ENCODE measurements around the gene SLIT3.

The SLIT3 gene

DNA sequence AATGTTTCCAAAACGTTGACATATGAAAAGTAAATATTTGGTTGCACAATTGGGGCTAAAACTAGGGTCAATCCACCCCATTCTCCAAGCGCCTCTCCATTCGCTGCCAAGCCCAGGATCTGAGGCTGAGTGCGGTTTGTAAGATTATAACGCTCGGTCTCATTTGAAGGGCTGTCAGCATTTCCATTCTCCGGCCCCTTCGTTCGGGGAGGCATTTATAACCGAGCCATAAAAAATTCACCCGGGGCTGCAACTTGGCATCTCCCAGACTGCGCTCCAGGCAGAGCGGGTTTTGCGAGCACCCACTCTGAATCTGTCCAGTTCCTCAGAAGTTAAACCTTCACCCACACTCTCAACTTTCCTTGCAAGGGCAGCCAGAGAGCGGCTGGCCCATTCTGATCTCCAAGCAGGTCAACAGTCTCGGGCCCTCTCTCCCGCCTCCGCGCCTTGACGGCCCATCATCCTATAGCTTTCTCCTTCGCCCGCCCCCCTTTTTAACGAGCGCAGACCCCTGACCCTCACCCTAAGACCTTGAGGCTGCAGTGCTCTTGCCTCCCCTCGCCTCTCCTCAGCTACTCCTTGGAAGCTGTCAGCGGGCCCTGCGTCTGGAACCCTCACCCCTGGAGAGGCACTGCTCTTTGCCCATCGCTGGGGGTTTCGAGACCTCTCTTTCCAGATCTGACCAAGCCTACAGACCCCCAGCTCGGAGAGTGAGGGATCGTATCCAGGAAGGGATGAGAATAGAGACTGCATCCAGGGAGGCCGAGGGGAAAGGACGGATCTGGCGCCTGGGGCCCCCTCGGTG, 1.1 kb downstream of the SLIT3 start:
- peak; percentile 74 for DNase-seq

DNA sequence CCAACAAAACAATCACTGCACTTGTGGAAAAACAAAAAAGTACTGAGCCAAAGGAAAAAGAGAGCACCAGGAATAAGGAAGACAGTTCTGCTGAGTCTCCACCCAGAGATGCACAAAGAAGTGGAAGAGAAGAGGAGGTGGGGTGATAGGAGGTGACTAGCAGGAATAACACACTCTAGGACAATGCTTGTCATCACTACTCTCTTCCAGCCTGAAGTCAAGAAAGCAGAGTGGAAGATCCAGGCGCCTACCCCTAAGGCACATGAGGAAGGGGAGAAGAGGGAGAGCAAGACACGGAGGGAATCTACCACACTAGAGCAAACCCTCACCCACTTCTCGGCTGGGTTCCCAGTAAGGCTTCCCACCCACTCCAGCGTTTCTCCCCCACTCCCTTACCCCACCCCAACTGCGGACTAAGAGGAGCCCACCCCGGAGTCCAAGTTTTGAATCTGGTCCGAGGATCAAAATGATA, 1.7 kb downstream of the SLIT3 start:
- DNase-seq: no peak

DNA sequence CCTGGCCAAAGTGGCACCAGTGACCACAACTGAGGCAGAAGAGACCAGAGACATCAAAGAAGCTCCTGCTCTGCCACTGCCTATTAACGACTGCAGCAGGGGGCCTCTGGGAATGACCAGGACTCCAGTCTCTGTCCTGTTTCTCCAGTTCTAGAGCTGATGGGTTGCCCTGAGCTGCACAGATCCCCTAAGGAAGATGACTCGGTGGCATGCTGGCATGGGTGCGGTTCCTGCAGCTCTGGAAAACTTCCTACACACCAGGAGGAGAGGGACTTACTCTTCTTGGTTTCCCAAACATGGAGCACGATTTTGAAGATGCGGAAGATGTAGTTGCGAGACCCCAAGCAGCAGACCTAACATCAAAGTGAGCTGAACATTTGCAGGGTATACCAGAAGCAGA, 2.7 kb downstream of the SLIT3 start:
- DNase-seq: no peak

DNA sequence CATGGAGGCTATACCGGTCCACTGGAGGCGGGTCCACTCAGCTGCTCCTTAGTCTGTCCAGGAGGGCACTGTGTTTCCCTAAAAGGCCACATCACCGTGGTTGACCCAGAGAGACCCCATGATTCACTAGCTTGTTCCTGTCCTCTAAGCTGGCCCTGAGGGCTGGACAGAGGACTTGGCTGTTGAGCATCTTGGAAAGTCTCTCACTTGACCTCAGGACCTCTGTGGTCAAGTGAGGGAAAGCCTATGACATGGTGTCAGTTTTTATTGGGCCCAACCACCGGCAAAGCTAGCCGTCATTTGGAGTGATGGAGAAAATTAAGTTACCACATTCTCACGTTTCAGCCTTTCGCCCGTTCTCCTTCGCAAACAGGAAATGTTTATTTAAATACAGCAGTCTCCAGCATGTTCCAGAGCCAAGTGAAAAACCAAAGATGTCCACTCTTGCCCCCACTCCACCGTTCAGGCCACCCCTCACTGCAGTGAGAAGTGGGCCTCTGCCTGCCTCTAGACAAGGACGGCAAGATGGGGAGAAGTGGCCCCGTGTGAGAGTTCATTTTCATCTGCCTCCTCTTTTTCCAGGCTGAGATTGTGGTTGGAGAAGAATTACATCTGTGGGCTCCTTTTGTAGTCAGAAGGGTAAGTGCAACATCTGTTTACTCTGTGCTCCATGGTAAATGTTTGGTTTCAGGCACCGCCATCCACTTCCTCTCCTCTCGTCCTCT, 4.4 kb downstream of the SLIT3 start:
- DNase-seq: peak; percentile 28

- DNase-seq: no peak
Measured at GRCh38 chr5:169295306-169295705, 5.6 kb downstream of the SLIT3 start.

- DNase-seq: no peak
Measured at GRCh38 chr5:169294621-169295020, 6.3 kb downstream of the SLIT3 start.

DNA sequence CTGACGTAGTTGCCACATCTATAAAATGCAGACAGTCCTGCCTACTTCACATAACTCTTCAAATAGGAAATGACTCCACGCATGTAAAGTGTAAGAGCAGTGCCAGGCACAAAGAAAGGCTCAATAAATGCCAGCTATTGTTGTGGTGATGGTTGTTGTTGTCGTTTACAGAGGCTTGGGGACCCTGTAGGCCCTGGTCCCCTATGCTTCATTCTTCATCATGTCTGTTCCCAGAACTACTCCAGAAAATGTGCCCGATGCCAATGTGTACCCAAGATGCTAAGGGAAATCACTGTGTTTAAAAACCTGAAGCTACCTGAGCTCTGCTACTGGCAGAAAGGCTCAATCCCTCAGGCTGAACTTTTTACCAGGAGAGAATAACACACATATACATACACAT, 9.1 kb downstream of the SLIT3 start:
- DNase-seq: no peak

- no peak for DNase-seq
Measured at GRCh38 chr5:169290895-169291294, 10.0 kb downstream of the SLIT3 start.

DNA sequence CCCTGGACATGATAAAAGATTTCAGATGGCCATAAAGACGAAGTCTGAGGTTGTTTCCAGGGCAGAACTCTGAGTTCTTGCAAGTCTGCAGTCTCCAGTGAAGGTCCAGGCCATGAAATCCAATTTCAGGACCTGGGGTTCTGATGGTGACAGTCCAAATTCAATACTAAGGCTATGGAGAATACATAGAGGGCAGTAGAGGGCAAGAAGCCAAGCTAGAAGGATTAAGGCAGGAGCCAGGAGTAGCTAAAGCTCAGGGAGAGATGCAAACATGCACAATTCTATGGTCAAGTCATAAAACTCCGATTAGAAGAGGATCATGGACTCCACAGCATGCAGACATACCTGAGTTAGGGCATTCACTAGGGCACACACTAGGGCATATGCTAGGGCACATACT, 11.4 kb downstream of the SLIT3 start:
- no peak for DNase-seq

GRCh38 chr5:169288066-169288930, 12.6 kb downstream of the SLIT3 start:
- no peak for DNase-seq

DNA sequence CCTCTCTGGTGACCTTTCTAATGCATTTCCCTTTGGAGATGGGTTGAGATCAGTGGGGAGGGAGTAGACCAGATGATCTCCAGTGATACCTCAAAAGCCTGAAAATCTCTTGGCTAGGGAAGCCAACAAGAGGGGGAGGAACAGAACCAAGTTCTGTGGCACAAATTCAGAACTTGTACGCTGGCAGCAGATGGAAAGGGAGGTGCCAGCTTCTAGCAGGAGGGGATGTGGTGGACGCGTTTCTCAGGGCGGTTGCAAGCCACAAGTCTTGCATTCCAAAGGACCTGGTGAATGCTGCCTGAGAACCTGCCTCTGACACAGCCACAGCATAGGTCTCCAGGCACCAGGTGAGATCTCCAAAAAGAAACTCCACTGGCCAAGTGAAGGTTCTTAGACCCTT, 13.4 kb downstream of the SLIT3 start:
- no peak for DNase-seq

- no peak for DNase-seq
Measured at GRCh38 chr5:169286572-169287300, 14.2 kb downstream of the SLIT3 start.

DNA sequence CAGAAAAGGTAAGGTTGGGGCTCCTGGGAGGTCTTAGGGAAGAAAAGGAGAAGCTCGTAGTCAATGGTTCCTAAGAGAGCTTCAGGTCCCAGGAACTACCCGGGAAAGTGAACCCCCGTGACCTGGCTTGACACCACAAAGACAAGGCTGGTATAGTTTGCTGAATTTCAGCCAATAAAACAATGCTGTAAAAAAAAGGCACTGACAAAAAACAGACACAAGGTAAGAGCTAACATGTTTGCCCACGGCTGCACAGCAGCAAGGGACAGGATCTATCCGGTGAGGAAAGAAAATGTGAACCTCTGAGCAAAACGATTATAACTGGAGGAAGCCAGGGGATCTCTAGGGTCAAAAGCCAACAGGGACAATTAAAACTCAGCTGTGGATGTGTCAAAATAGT, 17.1 kb downstream of the SLIT3 start:
- no peak for DNase-seq

- DNase-seq: no peak
Measured at GRCh38 chr5:169281625-169282024, 19.3 kb downstream of the SLIT3 start.

GRCh38 chr5:169280696-169281095, 20.2 kb downstream of the SLIT3 start:
- DNase-seq: no peak

DNA sequence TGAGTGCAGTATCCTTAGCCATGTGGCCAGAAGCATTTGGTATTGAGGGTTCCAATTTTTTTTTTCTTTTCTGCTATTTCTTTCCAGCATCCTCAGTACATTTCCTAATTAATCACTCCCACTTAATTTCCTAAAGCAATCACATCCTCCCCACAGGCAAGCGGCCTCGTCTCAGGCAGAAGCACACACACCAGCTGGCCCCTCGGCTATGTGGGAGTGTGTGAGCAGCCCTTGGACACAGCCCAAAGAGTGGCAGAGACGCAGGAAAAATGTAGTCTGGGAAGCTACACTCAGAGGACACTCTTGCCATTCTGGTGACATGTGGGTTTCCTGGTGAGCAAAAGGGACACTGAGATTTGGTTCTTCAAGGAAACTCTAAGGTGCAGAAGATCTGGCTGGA, 20.7 kb downstream of the SLIT3 start:
- peak; percentile 32 for DNase-seq

GRCh38 chr5:169279125-169279524, 21.8 kb downstream of the SLIT3 start:
- no peak for DNase-seq

GRCh38 chr5:169273881-169274280, 27.1 kb downstream of the SLIT3 start:
- no peak for DNase-seq

DNA sequence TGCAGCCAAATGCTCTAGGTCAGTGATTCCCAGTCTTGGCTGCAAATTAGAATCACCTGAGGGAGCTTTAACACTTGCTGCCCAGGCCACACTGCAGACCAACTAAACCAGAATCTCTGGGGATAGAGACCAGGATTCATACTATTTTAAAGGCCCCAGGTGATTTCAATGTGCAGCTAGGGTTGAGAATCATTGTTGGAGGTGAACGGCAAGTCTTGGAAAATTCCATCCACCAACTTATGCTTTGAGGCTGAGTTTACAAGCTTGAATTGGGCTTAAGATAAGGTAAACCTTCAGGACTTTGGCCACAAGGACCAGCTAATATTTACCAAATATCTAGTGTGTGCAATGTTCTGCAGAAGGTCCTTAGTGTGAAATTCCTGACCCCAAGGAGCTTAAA, 27.5 kb downstream of the SLIT3 start:
- DNase-seq: no peak

- peak; percentile 42 for DNase-seq
Measured at GRCh38 chr5:169272731-169273427, 28.1 kb downstream of the SLIT3 start.

- no peak for DNase-seq
Measured at GRCh38 chr5:169272111-169272510, 28.8 kb downstream of the SLIT3 start.

- DNase-seq: no peak
Measured at GRCh38 chr5:169270827-169271226, 30.1 kb downstream of the SLIT3 start.

Data from right kidney (tissue), 1 donor.